DOHH2 (cell line): ENCODE results near the gene YEATS4.

ENCODE experiments used
- H3F3A ChIP-seq: fragments of 200-600 bp; sonication (generic), shearing (Covaris generic); 2 replicates; pipeline ENCODE4 v1.6.0; 2016; ENCODE audit warnings: antibody characterized with exemption, mild to moderate bottlenecking; ENCODE audit not compliant: control insufficient read depth, insufficient read depth
- H3K27ac ChIP-seq: fragments of 200-600 bp; sonication (generic); 2 replicates; pipeline ENCODE4 v1.5.1; 2014; ENCODE audit warnings: low read depth, mild to moderate bottlenecking, low read length, moderate library complexity
- H3K27me3 ChIP-seq: fragments of 200-600 bp; sonication (generic); 2 replicates; pipeline ENCODE4 v1.6.1; 2014; ENCODE audit warnings: mild to moderate bottlenecking, low read length, mixed read lengths; ENCODE audit not compliant: control insufficient read depth
- H3K36me3 ChIP-seq: fragments of 200-600 bp; sonication (generic); 2 replicates; pipeline ENCODE4 v1.6.1; 2014; ENCODE audit warnings: mild to moderate bottlenecking, low read length, moderate library complexity, mixed read lengths; ENCODE audit not compliant: control insufficient read depth
- H3K4me1 ChIP-seq: fragments of 200-600 bp; sonication (generic); 2 replicates; pipeline ENCODE4 v1.6.1; 2014; ENCODE audit warnings: mild to moderate bottlenecking, low read length, mixed read lengths; ENCODE audit not compliant: control insufficient read depth
- H3K4me2 ChIP-seq: fragments of 200-600 bp; sonication (generic); 2 replicates; pipeline ENCODE4 v1.6.0; 2014; ENCODE audit warnings: mild to moderate bottlenecking, low read length, moderate library complexity
- H3K4me3 ChIP-seq: fragments of 200-600 bp; sonication (generic); 2 replicates; pipeline ENCODE4 v1.5.1; 2014; ENCODE audit warnings: mild to moderate bottlenecking, low read length, mixed read lengths
- H3K79me2 ChIP-seq: fragments of 200-600 bp; sonication (generic); 2 replicates; pipeline ENCODE4 v1.6.1; 2014; ENCODE audit warnings: mild to moderate bottlenecking, low read length, mixed read lengths; ENCODE audit not compliant: control insufficient read depth
- H3K9me2 ChIP-seq: fragments of 200-600 bp; sonication (generic); replicated peaks from 2 replicates; pipeline ENCODE4 v1.6.1; 2014; ENCODE audit warnings: mild to moderate bottlenecking, low read length, mixed read lengths; ENCODE audit not compliant: control insufficient read depth
- H3K9me3 ChIP-seq: fragments of 200-600 bp; sonication (generic); 2 replicates; pipeline ENCODE4 v1.6.1; 2014; ENCODE audit warnings: antibody characterized with exemption, low read length, mixed read lengths; ENCODE audit not compliant: control insufficient read depth, insufficient read depth
- H4K20me1 ChIP-seq: fragments of 200-600 bp; sonication (generic); 2 replicates; pipeline ENCODE4 v1.6.0; 2014; ENCODE audit warnings: low read depth, mild to moderate bottlenecking, antibody characterized with exemption, low read length, moderate library complexity; ENCODE audit not compliant: control insufficient read depth, insufficient read depth
- CTCF ChIP-seq: fragments of 200-600 bp; sonication (generic); IDR thresholded peaks from one replicate; pipeline ENCODE4 v1.5.1; 2014; ENCODE audit warnings: antibody characterized with exemption, mild to moderate bottlenecking, low read depth, low read length; ENCODE audit not compliant: poor library complexity, severe bottlenecking
- EZH2phosphoT487 ChIP-seq: fragments of 200-600 bp; sonication (generic); IDR thresholded peaks from 2 replicates; pipeline ENCODE4 v1.6.1; 2017; ENCODE audit warnings: borderline replicate concordance, mild to moderate bottlenecking, antibody characterized with exemption, low read length, moderate library complexity, mixed read lengths

The YEATS4 gene

GRCh38 chr12:69389831-69390230 is 30.3 kb downstream of the YEATS4 start:
- Histone ChIP-seq H3F3A (peaks cover 10% of the 10 kb centered on the region; the same call in 1 of the 2 replicates), H3K9me3 (no peaks in the 10 kb centered on the region), H3K4me1 (no peaks in the 10 kb centered on the region), H3K9me2 (no peaks in the 10 kb centered on the region), H4K20me1 (no peaks in the 10 kb centered on the region), H3K4me2 (no peak overlapping the region), H3K79me2 (peaks cover 25% of the 10 kb centered on the region), H3K4me3 (no peak overlapping the region), H3K36me3 (peaks cover 88% of the 10 kb centered on the region), H3K27ac (no peak overlapping the region), H3K27me3 (no peaks in the 10 kb centered on the region)
- TF ChIP-seq EZH2phosphoT487: no peak
- no peak for TF ChIP-seq CTCF

GRCh38 chr12:69392179-69392928 is 32.8 kb downstream of the YEATS4 start:
- no peak overlapping the region for H3K4me3 ChIP-seq
- TF ChIP-seq CTCF (no peak), EZH2phosphoT487 (no peak)
- peaks cover 81% of the 10 kb centered on the region for H3K36me3 ChIP-seq
- peaks cover 2% of the 10 kb centered on the region; the same call in 1 of the 2 replicates for H3F3A ChIP-seq
- H3K27me3 ChIP-seq: no peaks in the 10 kb centered on the region
- no peak overlapping the region for H3K4me2 ChIP-seq
- H3K9me2 ChIP-seq: no peaks in the 10 kb centered on the region
- no peak overlapping the region for H3K27ac ChIP-seq
- H3K9me3 ChIP-seq: peaks cover 5% of the 10 kb centered on the region; the same call in 1 of the 2 replicates
- H4K20me1 ChIP-seq: no peaks in the 10 kb centered on the region
- H3K4me1 ChIP-seq: no peaks in the 10 kb centered on the region
- H3K79me2 ChIP-seq: peaks cover 13% of the 10 kb centered on the region

GRCh38 chr12:69396041-69396440 is 36.5 kb downstream of the YEATS4 start:
- Histone ChIP-seq H4K20me1 (no peaks in the 10 kb centered on the region), H3K9me3 (peaks cover 5% of the 10 kb centered on the region; the same call in 1 of the 2 replicates), H3K27ac (no peak overlapping the region), H3K4me2 (no peak overlapping the region), H3K4me1 (no peaks in the 10 kb centered on the region), H3K4me3 (no peak overlapping the region), H3K9me2 (no peaks in the 10 kb centered on the region), H3K79me2 (no peaks in the 10 kb centered on the region), H3K27me3 (no peaks in the 10 kb centered on the region), H3F3A (no peaks in the 10 kb centered on the region; the same call in 1 of the 2 replicates), H3K36me3 (peaks cover 56% of the 10 kb centered on the region)
- TF ChIP-seq EZH2phosphoT487 (no peak), CTCF (no peak)
